GM19238 (cell line): ENCODE data around the gene SOX4.

Experiments
- DNase-seq: peaks from one replicate; pipeline ENCODE4 v3.0.0; 2011; ENCODE audit warnings: low spot score; ENCODE audit not compliant: insufficient read length

The SOX4 gene

GRCh38 chr6:21593927-21594415, 420 bp downstream of the SOX4 start:
- DNase-seq: peak; percentile 13

- DNase-seq: peak; percentile 35
These were observed 1.1 kb downstream of the SOX4 start for GRCh38 chr6:21594416-21595281.

DNA sequence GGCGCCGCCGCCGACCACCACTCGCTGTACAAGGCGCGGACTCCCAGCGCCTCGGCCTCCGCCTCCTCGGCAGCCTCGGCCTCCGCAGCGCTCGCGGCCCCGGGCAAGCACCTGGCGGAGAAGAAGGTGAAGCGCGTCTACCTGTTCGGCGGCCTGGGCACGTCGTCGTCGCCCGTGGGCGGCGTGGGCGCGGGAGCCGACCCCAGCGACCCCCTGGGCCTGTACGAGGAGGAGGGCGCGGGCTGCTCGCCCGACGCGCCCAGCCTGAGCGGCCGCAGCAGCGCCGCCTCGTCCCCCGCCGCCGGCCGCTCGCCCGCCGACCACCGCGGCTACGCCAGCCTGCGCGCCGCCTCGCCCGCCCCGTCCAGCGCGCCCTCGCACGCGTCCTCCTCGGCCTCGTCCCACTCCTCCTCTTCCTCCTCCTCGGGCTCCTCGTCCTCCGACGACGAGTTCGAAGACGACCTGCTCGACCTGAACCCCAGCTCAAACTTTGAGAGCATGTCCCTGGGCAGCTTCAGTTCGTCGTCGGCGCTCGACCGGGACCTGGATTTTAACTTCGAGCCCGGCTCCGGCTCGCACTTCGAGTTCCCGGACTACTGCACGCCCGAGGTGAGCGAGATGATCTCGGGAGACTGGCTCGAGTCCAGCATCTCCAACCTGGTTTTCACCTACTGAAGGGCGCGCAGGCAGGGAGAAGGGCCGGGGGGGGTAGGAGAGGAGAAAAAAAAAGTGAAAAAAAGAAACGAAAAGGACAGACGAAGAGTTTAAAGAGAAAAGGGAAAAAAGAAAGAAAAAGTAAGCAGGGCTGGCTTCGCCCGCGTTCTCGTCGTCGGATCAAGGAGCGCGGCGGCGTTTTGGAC, 2.0 kb downstream of the SOX4 start:
- peak; percentile 41 for DNase-seq

DNA sequence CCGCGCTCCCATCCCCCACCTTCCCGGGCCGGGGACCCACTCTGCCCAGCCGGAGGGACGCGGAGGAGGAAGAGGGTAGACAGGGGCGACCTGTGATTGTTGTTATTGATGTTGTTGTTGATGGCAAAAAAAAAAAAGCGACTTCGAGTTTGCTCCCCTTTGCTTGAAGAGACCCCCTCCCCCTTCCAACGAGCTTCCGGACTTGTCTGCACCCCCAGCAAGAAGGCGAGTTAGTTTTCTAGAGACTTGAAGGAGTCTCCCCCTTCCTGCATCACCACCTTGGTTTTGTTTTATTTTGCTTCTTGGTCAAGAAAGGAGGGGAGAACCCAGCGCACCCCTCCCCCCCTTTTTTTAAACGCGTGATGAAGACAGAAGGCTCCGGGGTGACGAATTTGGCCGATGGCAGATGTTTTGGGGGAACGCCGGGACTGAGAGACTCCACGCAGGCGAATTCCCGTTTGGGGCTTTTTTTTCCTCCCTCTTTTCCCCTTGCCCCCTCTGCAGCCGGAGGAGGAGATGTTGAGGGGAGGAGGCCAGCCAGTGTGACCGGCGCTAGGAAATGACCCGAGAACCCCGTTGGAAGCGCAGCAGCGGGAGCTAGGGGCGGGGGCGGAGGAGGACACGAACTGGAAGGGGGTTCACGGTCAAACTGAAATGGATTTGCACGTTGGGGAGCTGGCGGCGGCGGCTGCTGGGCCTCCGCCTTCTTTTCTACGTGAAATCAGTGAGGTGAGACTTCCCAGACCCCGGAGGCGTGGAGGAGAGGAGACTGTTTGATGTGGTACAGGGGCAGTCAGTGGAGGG, 2.8 kb downstream of the SOX4 start:
- peak; percentile 22 for DNase-seq

- DNase-seq: no peak
These were observed 3.6 kb downstream of the SOX4 start for GRCh38 chr6:21596949-21597682.

DNA sequence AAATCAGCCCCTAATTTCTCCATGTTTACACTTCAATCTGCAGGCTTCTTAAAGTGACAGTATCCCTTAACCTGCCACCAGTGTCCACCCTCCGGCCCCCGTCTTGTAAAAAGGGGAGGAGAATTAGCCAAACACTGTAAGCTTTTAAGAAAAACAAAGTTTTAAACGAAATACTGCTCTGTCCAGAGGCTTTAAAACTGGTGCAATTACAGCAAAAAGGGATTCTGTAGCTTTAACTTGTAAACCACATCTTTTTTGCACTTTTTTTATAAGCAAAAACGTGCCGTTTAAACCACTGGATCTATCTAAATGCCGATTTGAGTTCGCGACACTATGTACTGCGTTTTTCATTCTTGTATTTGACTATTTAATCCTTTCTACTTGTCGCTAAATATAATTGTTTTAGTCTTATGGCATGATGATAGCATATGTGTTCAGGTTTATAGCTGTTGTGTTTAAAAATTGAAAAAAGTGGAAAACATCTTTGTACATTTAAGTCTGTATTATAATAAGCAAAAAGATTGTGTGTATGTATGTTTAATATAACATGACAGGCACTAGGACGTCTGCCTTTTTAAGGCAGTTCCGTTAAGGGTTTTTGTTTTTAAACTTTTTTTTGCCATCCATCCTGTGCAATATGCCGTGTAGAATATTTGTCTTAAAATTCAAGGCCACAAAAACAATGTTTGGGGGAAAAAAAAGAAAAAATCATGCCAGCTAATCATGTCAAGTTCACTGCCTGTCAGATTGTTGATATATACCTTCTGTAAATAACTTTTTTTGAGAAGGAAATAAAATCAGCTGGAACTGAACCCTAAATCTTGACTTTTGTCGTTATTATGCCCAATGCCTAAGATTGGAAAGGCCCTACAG, 4.5 kb downstream of the SOX4 start:
- DNase-seq: no peak

GRCh38 chr6:21598674-21599023, 5.1 kb downstream of the SOX4 start:
- no peak for DNase-seq

GRCh38 chr6:21599051-21599696, 5.6 kb downstream of the SOX4 start:
- no peak for DNase-seq

GRCh38 chr6:21601339-21601923, 7.9 kb downstream of the SOX4 start:
- no peak for DNase-seq

GRCh38 chr6:21601932-21602390, 8.4 kb downstream of the SOX4 start:
- no peak for DNase-seq

DNA sequence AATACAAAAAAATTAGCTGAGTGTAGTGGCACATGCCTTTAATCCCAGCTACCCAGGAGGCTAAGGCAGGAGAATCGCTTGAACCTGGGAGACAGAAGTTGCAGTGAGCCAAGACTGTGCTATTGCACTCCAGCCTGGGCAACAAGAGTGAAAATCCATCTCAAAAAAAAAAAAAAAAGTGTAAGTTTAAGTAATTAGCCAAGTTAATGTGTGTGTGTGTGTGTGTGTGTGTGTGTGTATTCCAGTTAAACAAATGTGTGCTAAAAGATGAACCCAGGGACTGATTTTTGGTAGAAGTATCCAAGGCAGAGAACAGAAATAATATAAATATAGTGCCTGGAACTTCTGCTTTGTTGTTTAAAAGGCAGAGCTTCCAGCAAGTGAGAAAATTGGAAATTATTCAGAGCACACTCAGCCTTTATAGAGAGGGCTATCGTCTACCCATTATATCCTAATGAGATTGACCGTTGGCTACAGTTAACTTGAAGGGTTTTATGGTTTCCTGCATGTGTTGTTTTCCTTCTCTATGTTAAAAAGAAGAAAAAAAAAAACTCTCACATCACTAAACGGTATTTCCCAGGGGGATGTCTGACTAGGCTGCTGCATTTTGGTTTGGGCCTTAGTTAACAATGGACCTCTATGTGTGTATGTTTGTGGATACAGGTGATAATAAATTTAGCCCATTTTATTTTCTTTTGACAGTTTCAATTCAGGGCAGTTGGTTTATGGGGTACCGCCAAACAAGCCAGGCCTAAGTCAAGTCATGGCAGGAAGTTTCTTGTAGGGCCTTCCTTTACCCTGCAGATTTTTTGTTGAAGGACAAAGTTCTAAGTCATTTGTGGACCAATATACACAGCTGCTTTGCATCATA, 9.8 kb downstream of the SOX4 start:
- no peak for DNase-seq

DNA sequence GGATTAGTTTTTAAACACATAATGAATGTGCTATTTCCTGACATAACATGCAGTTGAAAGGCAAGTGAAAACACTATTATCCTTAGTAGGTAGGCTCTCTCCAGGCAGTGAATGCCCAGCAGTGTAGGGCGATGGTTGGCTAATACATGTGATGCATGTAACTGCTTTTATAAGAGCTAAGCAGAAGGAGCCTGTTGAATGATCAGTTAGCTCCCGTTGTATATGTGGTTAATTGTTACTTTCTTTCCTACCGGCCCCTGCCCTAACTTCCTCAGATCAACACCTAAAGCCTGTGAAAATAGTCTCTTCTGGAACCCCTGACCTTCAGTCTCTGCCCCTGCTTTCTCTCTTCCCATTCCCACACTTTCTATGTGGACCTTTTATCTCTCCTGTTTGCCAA, 10.5 kb downstream of the SOX4 start:
- no peak for DNase-seq

- no peak for DNase-seq
These were observed 11.6 kb downstream of the SOX4 start for GRCh38 chr6:21605166-21605565.

- DNase-seq: no peak
These were observed 15.1 kb downstream of the SOX4 start for GRCh38 chr6:21608601-21609000.

DNA sequence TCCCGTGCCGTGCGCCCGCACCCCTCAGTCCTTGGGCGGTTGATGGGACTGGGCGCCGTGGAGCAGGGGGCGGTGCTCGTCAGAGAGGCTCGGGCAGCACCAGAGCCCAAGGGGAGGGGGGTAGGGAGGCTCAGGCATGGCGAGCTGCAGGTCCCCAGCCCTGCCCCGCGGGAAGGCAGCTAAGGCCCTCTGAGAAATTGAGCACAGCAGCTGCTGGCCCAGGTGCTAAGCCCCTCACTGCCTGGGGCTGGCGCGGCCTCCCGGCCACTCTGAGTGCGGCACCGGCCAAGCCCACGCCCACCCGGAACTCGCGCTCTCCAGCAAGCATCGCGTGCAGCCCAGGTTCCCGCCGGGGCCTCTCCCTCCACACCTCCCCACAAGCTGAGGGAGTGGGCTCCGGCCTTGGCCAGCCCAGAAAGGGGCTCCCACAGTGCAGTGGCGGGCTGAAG, 16.4 kb downstream of the SOX4 start:
- DNase-seq: no peak

- DNase-seq: no peak
These were observed 16.8 kb downstream of the SOX4 start for GRCh38 chr6:21610341-21610740.

DNA sequence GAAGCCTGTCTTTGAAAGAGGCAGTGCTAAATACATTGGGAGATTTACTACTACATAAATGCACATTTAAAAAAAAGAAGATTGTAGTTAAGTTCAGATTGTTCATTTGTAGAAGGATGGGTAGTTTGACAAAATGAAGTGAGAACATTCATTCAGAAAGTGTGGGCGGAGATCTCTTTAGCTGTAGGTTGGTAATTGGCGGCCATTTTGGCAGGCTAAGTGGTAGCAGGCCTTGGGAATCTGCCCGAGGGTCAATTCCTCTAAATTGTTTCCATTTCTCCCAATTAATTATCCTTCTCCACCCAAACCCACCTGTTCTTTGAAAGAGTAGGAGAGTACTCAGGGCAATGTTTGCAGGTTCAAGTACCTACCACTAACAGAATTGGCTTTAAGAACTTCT, 17.9 kb downstream of the SOX4 start:
- DNase-seq: no peak
